ENCODE measurements around the gene EDEM1.

GRCh38 chr3:5251196-5251583 is 63.7 kb downstream of the EDEM1 start:
- TF ChIP-seq NRF1 (IDR thresholded peaks at IDR 0.05; ENCODE audit: low read depth, low read length) (no peak), CTCF (IDR thresholded peaks at IDR 0.05) (no peak), RXRA (IDR thresholded peaks at IDR 0.05; ENCODE audit: borderline replicate concordance, low read depth) (no peak), SIN3A (IDR thresholded peaks at IDR 0.05; ENCODE audit: borderline replicate concordance, low read depth, low read length) (no peak), FOSL2 (IDR thresholded peaks at IDR 0.05; ENCODE audit: borderline replicate concordance, low read depth) (no peak), TAF1 (IDR thresholded peaks at IDR 0.05; ENCODE audit: borderline replicate concordance, low read depth, low read length) (no peak), JUND (IDR thresholded peaks at IDR 0.05) (no peak), YY1 (IDR thresholded peaks at IDR 0.05; ENCODE audit: low read depth) (no peak), EP300 (IDR thresholded peaks at IDR 0.05; ENCODE audit: borderline replicate concordance in 1 of 2, low read depth in 1 of 2, low read length in 1 of 2) (no peak), IRF3 (IDR thresholded peaks at IDR 0.05; ENCODE audit: low read depth, low read length) (no peak)

All from SK-N-SH (cell line).